Activated CD4-positive, alpha-beta T cell treated with anti-CD3 and anti-CD28 coated beads, Interleukin-10, Interleukin-2, amounts not matched to agents 100 ng/mL and 50 ng/mL, durations not matched to agents 16 hours and 8 hours (primary cell): Measurements from ENCODE around the gene IPO11.
"Not testable (repeated sequence)": the region's sequence is repeated elsewhere in the genome, so short reads cannot be mapped to it uniquely, and the experiment has no call there.

Experiments used
- DNase-seq: peaks from one replicate; pipeline ENCODE4 v3.0.0-alpha.2; 2020

IPO11 gene

DNA sequence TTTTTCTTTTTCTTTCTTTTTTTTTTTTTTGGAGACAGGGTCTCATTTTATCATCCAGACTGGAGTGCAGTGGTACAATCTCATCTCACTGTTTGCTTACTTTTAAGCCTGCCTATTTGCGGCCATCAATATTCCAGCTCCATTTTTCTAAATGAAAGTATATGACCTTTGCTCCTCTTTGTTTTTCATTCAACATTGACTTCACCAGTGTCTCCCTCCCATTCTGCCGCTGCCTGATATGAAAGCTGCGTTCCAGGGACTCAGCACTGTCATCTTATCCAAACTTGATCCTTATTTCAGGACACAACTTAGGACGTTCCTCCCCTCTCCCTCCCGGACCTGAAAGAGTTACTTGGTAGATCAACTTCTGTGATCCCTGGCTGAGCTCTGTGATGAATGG lies 239.7 kb downstream of the IPO11 start:
- no peak for DNase-seq

DNA sequence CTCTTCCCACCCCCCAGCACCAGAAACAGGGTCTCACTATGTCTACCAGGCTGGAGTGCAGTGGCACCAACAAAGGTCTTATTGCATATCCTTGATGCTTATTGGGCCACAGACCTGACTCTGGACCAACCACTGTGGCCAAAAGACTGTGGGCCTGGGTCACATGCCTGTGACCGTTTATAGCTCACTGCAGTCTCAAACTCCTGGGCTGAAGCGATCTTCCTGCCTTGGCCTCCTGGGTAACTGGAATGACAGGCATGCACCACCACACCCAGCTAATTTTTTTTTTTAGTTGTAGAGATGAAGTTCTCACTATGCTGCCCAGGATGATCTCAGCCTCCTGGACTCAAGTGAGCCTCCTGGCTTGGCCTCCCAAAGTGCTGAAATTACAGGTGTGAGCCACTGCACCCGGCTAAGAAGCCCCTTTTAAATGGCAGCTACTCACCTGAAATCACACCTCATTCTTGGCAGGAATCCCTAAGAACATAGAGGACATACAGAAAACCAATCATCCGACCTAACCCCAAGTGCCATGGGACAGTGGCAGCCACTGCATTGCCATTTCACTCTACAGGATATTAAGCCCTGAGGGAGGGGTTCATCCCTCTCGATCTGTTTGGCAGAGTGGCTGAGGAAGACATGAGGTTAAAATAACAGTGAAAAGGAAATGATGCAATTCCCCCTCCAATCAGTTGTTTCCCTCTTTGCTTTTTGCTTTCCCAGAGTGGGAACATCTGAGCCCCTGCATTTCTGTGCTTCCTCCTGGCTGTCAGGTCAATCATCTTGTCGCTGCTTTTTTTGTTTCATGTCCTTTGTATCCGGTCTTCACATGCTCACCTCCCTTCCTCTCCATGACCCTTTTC lies 240.7 kb downstream of the IPO11 start:
- no peak for DNase-seq

DNA sequence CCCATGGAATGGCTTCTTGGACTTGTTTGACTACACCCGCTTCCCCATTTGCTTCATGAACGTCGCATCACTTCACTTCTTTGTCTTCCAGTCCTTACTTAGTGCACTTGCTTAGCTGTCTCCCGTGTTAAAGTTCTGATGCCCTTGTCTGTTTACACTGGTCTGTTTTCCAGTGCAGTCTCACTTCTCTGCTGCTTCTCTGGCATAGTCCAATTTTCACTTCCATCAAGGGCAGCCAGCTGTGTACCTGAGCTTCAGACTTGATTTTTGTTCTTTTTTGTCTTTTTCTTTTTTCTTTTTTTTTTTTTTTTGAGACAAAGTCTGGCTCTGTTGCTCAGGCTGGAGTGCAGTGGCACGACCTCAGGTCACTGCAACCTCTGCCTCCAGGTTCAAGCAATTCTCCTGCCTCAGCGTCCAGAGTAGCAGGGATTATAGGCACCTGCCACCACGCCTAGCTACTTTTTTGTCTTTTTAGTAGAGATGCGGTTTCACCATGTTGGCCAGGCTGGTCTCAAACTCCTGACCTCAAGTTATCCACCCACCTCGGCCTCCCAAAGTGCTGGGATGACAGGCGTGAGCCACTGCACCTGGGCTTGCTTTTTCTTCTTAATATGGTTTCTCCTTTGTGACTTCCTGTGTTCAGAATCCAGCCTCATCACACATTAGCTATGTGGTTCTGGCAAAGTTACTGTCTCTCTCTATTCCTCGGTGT lies 241.5 kb downstream of the IPO11 start:
- DNase-seq, result no peak

DNA sequence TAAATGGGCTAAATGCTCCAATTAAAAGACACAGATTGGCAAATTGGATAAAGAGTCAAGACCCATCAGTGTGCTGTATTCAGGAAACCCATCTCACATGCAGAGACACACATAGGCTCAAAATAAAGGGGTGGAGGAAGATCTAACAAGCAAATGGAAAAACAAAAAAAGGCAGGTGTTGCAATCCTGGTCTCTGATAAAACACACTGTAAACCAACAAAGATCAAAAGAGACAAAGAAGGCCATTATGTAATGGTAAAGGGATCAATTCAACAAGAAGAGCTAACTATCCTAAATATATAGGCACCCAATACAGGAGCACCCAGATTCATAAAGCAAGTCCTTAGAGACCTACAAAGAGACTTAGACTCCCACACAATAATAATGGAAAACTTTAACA lies 245.2 kb downstream of the IPO11 start:
- not testable (repeated sequence) for DNase-seq

DNA sequence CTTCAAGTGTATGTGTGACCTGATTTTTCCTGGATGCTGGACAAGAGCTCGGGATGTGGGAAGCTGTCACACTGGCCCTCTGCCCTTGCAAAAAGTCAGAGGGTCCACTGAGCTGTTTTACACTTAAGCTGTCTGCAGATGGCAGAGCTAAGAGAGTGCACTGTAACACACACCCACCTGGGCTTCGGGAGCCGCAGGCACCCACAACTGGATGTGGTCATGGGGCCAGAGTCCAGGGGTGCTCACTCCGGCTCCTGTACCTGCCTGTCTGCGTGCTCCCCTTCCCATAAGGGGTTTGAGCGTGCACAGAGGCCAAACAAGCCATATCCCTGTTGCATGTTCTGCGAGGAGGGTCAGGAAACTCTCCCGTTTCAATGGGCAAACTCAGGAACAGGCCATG lies 248.6 kb downstream of the IPO11 start:
- DNase-seq, result no peak

DNA sequence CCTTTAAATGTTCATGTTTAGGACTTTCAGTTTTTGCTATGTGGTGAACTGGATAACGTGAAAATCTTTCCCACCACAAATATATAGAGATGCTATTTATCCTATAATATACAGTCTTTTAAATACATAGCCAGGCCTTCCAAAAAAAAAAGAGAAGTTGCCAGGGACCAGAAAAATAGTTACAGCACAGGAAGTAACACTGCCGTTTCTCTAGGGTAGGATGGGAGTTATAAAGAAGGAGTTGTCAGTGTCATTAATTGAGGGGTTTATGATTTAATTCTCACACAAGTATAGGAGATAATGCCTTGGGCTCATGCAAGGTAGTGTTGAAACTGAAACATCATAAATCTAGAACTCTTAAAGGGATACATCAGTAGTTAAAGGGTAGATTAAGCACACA lies 250.0 kb downstream of the IPO11 start:
- DNase-seq, result no peak

DNA sequence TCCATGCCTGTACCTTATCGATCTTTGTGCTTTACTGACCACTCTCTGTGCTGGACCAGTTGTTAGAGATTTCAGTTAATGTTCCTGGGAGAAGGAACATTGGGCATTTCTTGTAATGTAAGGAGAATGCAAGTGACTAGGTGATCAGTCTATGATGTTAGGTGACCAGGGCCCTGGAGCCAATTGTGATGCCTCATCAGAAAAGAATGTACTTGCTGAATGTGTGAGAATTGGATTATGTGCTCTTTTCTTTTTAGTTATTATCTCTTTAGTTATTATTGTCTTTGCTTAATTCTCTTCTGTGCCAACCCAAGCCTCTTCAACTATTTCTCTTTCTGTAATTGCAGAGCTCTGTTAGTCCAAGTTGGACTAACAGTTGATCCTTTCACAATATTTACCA lies 258.9 kb downstream of the IPO11 start:
- no peak for DNase-seq

DNA sequence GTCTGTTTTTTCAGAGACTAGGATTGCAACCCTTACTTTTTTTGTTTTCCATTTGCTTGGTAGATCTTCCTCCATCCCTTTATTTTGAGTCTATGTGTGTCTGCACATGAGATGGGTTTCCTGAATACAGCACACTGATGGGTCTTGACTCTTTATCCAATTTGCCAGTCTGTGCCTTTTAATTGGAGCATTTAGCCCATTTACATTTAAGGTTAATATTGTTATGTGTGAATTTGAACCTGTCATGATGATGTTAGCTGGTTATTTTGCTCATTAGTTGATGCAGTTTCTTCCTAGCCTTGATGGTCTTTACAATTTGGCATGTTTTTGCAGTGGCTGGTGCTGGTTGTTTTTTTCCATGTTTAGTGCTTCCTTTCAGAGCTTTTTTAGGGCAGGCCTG lies 264.0 kb downstream of the IPO11 start:
- DNase-seq, result not testable (repeated sequence)
